ENCODE data around the gene GGNBP2. TPM values are rescaled to one million over a fixed set of nuclear protein-coding genes. Genes with fewer than 3 reads are reported as not detected.

GGNBP2 gene
- total and polyA plus RNA-seq, 7 donors = 29.2 to 54.4 (median 40.0) TPM

DNA sequence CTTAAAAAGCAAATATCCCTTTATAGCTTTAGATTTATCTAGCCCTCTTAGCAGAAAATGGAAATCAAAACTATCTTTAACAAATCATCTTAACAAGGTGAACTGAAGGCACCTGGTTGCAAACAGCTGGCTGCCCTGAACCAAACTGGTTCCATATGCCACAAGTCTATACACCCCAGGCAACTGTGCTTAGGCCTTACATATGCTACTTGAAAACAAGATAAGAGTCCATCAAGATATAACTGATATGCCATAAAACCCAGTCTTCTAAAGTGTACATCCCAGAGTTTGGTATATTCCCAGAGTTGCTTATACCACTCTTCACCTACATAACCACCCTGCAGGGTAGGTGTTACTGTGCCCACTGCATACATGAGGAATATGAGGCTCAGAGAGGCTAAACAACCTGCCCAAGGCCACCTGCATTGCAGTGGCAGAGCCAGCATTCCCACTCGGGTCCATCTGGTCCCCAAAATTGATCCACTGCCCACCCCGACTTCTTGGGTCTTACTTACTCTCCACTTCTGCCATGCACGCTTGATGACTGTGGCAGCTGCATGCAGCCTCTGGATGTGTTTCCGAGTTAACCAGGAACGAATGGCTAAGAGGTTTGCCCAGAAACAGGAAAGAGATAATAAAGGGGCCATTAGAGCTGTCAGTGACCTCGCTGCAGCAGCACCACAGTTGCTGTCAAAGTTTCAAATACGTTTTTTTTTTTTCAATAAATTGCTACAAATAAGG is 46.0 kb upstream of the GGNBP2 start:
- Histone ChIP-seq H3K27ac (no peak overlapping the region), H3K36me3 (ENCODE audit: insufficient read depth in 1 of 2, low read depth in 1 of 2) (peaks cover 9 to 91% of the 10 kb centered on the region in 2 donors), H3K4me3 (no peak overlapping the region), H3K27me3 (ENCODE audit: insufficient read depth in 3 of 3, low read length in 2 of 3) (no peaks in the 10 kb centered on the region), H3K4me1 (no peaks in the 10 kb centered on the region), H3K9me3 (no peaks in the 10 kb centered on the region)
- intact Hi-C loops (cut with DNase I) = no loop called here
- DNase-seq (no peak), ATAC-seq (no peak)
- 38 to 63% (median 45%) methylated on average over 7 of the region's 7 CpGs for WGBS, 3 donors
- TF ChIP-seq, protein P1, sequence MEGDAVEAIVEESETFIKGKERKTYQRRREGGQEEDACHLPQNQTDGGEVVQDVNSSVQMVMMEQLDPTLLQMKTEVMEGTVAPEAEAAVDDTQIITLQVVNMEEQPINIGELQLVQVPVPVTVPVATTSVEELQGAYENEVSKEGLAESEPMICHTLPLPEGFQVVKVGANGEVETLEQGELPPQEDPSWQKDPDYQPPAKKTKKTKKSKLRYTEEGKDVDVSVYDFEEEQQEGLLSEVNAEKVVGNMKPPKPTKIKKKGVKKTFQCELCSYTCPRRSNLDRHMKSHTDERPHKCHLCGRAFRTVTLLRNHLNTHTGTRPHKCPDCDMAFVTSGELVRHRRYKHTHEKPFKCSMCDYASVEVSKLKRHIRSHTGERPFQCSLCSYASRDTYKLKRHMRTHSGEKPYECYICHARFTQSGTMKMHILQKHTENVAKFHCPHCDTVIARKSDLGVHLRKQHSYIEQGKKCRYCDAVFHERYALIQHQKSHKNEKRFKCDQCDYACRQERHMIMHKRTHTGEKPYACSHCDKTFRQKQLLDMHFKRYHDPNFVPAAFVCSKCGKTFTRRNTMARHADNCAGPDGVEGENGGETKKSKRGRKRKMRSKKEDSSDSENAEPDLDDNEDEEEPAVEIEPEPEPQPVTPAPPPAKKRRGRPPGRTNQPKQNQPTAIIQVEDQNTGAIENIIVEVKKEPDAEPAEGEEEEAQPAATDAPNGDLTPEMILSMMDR (IDR thresholded peaks at IDR 0.05) = no peak

DNA sequence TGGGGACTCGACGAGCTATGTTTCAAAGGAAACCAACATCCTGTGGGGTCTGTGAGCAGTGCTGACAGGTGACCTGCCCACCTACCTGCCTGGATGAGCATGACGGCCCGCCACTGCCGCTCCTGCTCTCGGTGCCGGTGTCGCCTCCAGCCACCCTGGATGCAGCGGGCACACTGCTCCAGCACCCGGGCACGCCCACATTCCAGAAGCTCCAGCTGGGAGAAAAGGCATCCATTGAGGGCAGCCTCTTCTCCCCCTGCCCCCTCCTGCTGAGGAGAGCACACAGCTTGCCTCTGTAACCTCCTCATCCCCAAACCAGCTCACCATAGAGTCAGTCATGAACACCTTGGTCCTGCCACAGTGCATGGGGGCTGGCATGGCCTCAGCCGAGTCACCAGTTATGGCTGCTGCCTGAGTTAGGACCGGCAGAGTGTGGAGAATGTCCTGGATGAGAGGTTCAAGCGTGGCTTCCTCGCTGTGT is 43.9 kb upstream of the GGNBP2 start:
- DNase-seq = no peak
- intact Hi-C loops (cut with DNase I) = no loop called here
- Histone ChIP-seq H3K4me3 (no peak overlapping the region), H3K27me3 (ENCODE audit: insufficient read depth in 3 of 3, low read length in 2 of 3) (no peaks in the 10 kb centered on the region), H3K9me3 (no peaks in the 10 kb centered on the region), H3K36me3 (ENCODE audit: insufficient read depth in 1 of 2, low read depth in 1 of 2) (peaks cover 8 to 91% of the 10 kb centered on the region in 2 donors), H3K4me1 (no peaks in the 10 kb centered on the region), H3K27ac (no peak overlapping the region)
- ATAC-seq = no peak
- 84 to 91% (median 87%) methylated on average over 15 of the region's 15 CpGs for WGBS, 3 donors
- TF ChIP-seq, protein P1 (IDR thresholded peaks at IDR 0.05) = no peak

DNA sequence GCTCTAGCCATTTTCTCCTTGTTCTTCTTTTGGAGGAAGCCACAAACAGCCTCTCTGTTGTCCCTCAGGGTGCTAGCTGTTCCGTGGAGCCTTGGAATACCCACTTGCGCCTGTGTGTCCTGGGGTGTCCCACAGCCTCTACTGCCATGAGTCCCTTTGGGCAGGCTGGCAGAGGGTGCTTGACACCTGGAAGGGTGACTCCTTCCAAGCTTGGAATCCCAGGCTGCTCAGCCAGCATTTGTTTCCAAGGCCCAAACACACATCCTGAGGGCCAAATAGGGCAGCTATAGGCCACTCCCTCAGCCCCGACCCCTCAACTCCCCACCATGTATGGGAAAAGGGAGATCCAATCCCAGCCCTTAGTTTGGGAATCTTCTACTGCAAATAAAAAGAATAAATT is 43.4 kb upstream of the GGNBP2 start:
- Histone ChIP-seq H3K4me1 (no peaks in the 10 kb centered on the region), H3K9me3 (no peaks in the 10 kb centered on the region), H3K27me3 (ENCODE audit: insufficient read depth in 3 of 3, low read length in 2 of 3) (no peaks in the 10 kb centered on the region), H3K36me3 (ENCODE audit: insufficient read depth in 1 of 2, low read depth in 1 of 2) (peaks cover 8 to 91% of the 10 kb centered on the region in 2 donors), H3K4me3 (no peak overlapping the region), H3K27ac (no peak overlapping the region)
- 91 to 96% (median 95%) methylated on average over 3 of the region's 3 CpGs for WGBS, 3 donors
- no peak for ATAC-seq
- TF ChIP-seq, protein P1 (IDR thresholded peaks at IDR 0.05) = no peak
- intact Hi-C loops (cut with DNase I) = no loop called here
- DNase-seq = no peak

DNA sequence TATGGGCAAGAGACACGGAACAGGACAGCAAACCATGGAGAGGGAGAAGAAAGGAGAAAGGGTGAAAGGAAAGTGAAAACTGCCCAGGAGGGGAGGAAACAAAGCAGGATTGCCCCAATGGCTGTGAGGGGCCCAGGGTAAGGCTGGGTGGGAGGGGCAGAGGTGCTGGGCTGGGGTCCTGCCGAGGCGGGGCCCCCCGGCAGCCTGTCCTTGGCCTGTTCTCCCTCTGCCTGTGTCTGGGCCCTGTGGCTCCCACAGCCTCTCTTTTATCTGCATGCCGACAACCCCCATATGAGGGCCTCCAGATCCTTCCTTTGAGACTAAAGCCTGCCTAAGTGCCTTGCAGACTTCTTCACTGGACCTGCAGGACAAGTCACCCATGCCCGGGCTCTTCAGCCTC is 42.8 kb upstream of the GGNBP2 start:
- Histone ChIP-seq H3K9me3 (no peaks in the 10 kb centered on the region), H3K36me3 (ENCODE audit: insufficient read depth in 1 of 2, low read depth in 1 of 2) (peaks cover 8 to 91% of the 10 kb centered on the region in 2 donors), H3K27ac (no peak overlapping the region), H3K27me3 (ENCODE audit: insufficient read depth in 3 of 3, low read length in 2 of 3) (no peaks in the 10 kb centered on the region), H3K4me3 (no peak overlapping the region), H3K4me1 (no peaks in the 10 kb centered on the region)
- intact Hi-C loops (cut with DNase I) = no loop called here
- no peak for DNase-seq
- ATAC-seq = no peak
- TF ChIP-seq, protein P1 (IDR thresholded peaks at IDR 0.05) = no peak
- WGBS, 3 donors = 83 to 92% (median 91%) methylated on average over 3 to 6 of the region's 6 CpGs
